BLaER1 treated with 17β-estradiol and CSF1 and Interleukin-3, amounts not matched to agents 10 nM and 100 nM (cell line): Measurements from ENCODE around the gene TTC9C.
A peak's percentile ranks its signal among the peaks of the same experiment; 100 is the strongest.
"Not testable (repeated sequence)": the region's sequence is repeated elsewhere in the genome, so short reads cannot be mapped to it uniquely, and the experiment has no call there.

Experiments used
- H3K27ac ChIP-seq, 11 experiments: shearing (Covaris generic); formaldehyde crosslinking; 2 replicates each; pipeline ENCODE4 v1.8.1; 2022
- H3K27me3 ChIP-seq, 11 experiments: shearing (Covaris generic); formaldehyde crosslinking; 2 replicates each; pipeline ENCODE4 v1.8.1; 2022
- H3K36me3 ChIP-seq, 11 experiments: shearing (Covaris generic); formaldehyde crosslinking; 2 replicates each; pipeline ENCODE4 v1.8.1; 2022
- H3K4me1 ChIP-seq, 10 experiments: shearing (Covaris generic); formaldehyde crosslinking; 2 replicates each; pipeline ENCODE4 v1.8.1; 2022
- H3K4me2 ChIP-seq, 11 experiments: shearing (Covaris generic); formaldehyde crosslinking; 2 replicates each; pipeline ENCODE4 v1.8.1; 2022
- H3K4me3 ChIP-seq, 10 experiments: shearing (Covaris generic); formaldehyde crosslinking; 2 replicates each; pipeline ENCODE4 v1.8.1; 2022
- H3K9ac ChIP-seq, 11 experiments: shearing (Covaris generic); formaldehyde crosslinking; 2 replicates each; pipeline ENCODE4 v1.8.1; 2022
- H3K9me3 ChIP-seq, 11 experiments: shearing (Covaris generic); formaldehyde crosslinking; replicated peaks in 1 of 11; 2 replicates each; pipeline ENCODE4 v1.8.1; 2022
- H4K20me1 ChIP-seq, 11 experiments: shearing (Covaris generic); formaldehyde crosslinking; 2 replicates each; pipeline ENCODE4 v1.8.1; 2022
- Cebpa-rat ChIP-seq, 11 experiments: shearing (Covaris generic); IDR thresholded peaks; 2 replicates each; pipeline ENCODE4 v1.8.1; 2022

TTC9C gene

GRCh38 chr11:62753736-62754603 lies 25.7 kb downstream of the TTC9C start, which contains the start of gene ZBTB3:
ZBTB3 (minus strand) TSS chr11:62754160; CDS start chr11:62753664, 496 bp downstream.
- Histone ChIP-seq H4K20me1 (peaks cover 0 to 21% (median 0%) of the 10 kb centered on the region in 11 experiments; a peak in 5 of 22 replicates), H3K4me1 (peaks cover 26 to 53% (median 36%) of the 10 kb centered on the region in 10 experiments), H3K9me3 (no peaks in the 10 kb centered on the region), H3K27me3 (no peaks in the 10 kb centered on the region), H3K27ac (peak within 1 kb of the TSS; percentile 78 to 97 (median 94); a peak in 21 of 22 replicates), H3K4me2 (peak within 1 kb of the TSS; percentile 76 to 97 (median 91)), H3K4me3 (peak within 1 kb of the TSS; percentile 55 to 80 (median 68)), H3K36me3 (peaks cover 6 to 37% (median 18%) of the 10 kb centered on the region in 11 experiments; a peak in 19 of 22 replicates), H3K9ac (peak within 1 kb of the TSS; percentile 85 to 96 (median 92))
- TF ChIP-seq Cebpa-rat (IDR thresholded peaks at IDR 0.05), result no peak

GRCh38 chr11:62755086-62755615 lies 26.9 kb downstream of the TTC9C start:
- peak overlapping the region in 8 of 11 experiments; percentile 85 to 96 (median 90); a peak in 11 of 22 replicates for H3K9ac ChIP-seq
- no peaks in the 10 kb centered on the region for H3K27me3 ChIP-seq
- TF ChIP-seq Cebpa-rat (IDR thresholded peaks at IDR 0.05), result no peak

DNA sequence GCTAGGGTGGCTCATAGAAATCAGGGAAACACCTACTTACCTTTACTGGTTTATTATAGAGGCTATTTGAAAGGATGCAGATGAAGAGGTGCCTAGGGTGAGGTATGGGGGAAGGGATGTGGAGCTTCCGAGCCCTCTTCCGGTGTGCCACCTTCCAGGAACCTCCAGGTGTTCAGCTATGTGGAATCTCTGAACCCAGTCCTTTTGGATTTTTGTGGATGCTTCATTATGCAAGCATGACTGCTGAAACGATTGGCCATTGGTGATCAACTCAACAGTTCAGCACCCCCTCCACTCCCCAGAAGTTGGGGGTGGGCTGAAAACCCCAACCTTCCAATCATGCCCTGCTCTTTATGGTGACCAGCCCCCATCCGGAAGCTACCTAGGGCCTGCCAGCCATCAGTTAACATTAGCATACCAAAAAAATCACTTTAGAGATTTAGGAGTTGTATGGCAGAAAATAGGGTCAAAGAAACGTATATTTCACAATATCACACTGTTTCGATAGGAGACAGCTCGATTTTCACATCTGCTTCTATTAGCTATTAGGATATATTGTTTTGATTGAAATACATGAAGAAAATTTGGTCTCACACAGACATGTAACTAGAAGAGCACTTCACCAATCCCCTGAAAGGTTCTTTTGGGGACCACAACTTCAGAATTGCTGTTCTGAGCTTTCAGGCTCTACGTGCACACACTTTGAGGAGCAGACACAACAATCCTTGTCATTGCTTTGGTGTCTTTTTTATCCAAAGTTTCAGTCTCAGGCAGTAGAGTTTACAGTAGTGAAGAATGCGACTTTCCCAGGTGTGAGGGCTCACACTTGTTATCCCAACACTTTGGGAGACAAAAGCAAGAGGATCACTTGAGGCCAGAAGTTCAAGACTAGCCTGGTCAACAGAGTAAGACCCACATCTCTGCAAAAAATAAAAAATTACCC lies 29.8 kb downstream of the TTC9C start:
- Histone ChIP-seq H4K20me1 (peaks cover 0 to 5% (median 0%) of the 10 kb centered on the region in 11 experiments; a peak in 3 of 22 replicates), H3K36me3 (peaks cover 0 to 8% (median 5%) of the 10 kb centered on the region in 11 experiments; a peak in 6 of 22 replicates), H3K4me2 (no peak overlapping the region), H3K27me3 (no peaks in the 10 kb centered on the region), H3K4me1 (peaks cover 24 to 38% (median 30%) of the 10 kb centered on the region in 10 experiments), H3K27ac (no peak overlapping the region), H3K9ac (no peak overlapping the region), H3K9me3 (no peaks in the 10 kb centered on the region), H3K4me3 (no peak overlapping the region)
- TF ChIP-seq Cebpa-rat (IDR thresholded peaks at IDR 0.05), result no peak; a peak in 1 of 22 replicates

More at GRCh38 chr11:62755086-62755615, 26.9 kb downstream of the TTC9C start:
- H3K27ac ChIP-seq, result peak overlapping the region in 4 of 11 experiments; percentile 88 to 97 (median 92); a peak in 5 of 22 replicates
- H3K4me3 ChIP-seq, result peak overlapping the region in 1 of 10 experiments; percentile 68; a peak in 5 of 20 replicates
- H4K20me1 ChIP-seq, result peaks cover 0 to 21% (median 0%) of the 10 kb centered on the region in 11 experiments; a peak in 4 of 22 replicates
- H3K4me1 ChIP-seq, result peaks cover 22 to 41% (median 30%) of the 10 kb centered on the region in 10 experiments
- no peaks in the 10 kb centered on the region for H3K9me3 ChIP-seq
- peak overlapping the region in 10 of 11 experiments; percentile 67 to 86 (median 76); a peak in 18 of 22 replicates for H3K4me2 ChIP-seq
- H3K36me3 ChIP-seq, result peaks cover 6 to 27% (median 16%) of the 10 kb centered on the region in 11 experiments; a peak in 18 of 22 replicates

- not testable (repeated sequence) for H3K9me3 ChIP-seq, H3K27me3 ChIP-seq, H4K20me1 ChIP-seq
- Histone ChIP-seq H3K4me2 (peak overlapping the region; percentile 49 to 88 (median 63)), H3K9ac (peak overlapping the region in 8 of 11 experiments; percentile 52 to 91 (median 73); a peak in 13 of 22 replicates), H3K4me3 (peak overlapping the region; percentile 22 to 92 (median 82); a peak in 18 of 20 replicates), H3K27ac (peak overlapping the region in 7 of 11 experiments; percentile 17 to 56 (median 38); a peak in 8 of 22 replicates), H3K36me3 (peaks cover 14 to 34% (median 24%) of the 10 kb centered on the region in 11 experiments), H3K4me1 (peaks cover 14 to 32% (median 25%) of the 10 kb centered on the region in 10 experiments)
Observed at GRCh38 chr11:62760867-62761227, 32.6 kb downstream of the TTC9C start.

DNA sequence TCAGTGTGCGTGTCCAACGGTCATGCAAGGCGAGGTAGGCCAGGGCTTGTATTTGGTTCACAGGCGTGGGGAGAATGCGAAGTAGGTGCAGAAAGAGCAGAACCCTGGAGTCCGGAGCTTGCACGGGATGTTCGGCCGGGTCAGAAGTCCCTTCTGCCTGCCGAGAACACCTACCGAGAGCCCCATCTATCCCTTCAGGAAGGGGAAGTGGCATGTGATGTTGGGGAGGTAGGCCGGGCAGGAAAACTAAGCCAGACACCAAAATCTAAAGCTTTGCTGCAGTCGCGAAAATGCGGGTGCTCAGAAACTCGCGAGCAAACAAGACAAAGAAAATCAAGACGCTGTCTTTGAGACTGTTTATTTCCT lies 42.5 kb downstream of the TTC9C start:
- Histone ChIP-seq H3K27me3 (no peaks in the 10 kb centered on the region), H3K4me1 (peaks cover 27 to 57% (median 45%) of the 10 kb centered on the region in 10 experiments)

DNA sequence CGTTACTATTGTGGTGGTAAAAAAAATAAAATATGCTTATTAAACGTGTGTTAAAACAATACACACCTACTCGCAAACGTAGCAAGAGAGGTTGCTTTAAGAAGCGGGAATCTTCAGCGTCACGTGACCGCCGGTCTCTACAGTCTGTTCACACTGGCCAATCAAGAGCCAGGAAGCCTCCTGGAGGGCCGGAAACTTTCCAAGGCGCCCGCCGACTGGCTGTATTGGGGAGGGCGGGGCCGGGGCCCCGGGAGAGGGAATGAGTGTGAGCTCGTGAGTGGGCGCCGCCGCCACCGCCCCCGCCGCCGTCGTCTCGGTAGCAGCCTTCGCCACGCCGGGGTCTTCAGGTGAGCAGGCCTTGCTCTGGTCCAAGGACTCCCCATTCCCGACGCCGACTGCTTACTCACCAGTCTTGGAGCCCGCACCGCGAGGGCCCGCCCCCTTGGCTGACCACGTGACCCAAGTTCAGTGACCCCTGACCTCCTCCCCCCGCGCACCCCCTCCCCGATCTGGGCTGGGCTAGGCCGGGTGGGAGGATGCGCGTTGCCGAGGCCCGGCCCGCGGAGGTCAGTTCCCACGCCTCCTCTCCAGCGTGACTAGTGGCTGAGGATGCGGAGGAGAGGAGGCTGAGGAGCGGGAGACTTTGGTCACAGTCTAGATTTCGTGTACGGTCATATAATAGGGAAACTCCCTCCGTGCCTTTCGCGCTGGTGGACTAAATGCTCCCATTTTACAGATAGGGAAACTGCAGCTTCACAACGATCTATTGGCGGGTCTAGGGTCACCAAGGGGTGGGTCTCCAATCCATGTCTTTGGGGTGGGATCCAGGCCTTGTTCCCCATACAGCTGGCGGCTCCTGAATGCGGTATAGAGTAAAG lies 43.1 kb downstream of the TTC9C start, which contains the start of gene TAF6L:
Gene TAF6L (plus strand): TSS at position 253 of the 878 bp plus-strand sequence. CDS start 4,388 bp downstream, outside the sequence.
- H3K4me3 ChIP-seq, result peak within 1 kb of the TSS; percentile 57 to 74 (median 68)
- no peaks in the 10 kb centered on the region for H4K20me1 ChIP-seq
- peak within 1 kb of the TSS; percentile 76 to 89 (median 86) for H3K9ac ChIP-seq
- no peaks in the 10 kb centered on the region for H3K9me3 ChIP-seq
- TF ChIP-seq Cebpa-rat (IDR thresholded peaks at IDR 0.05), result no peak
- peaks cover 27 to 61% (median 45%) of the 10 kb centered on the region in 10 experiments for H3K4me1 ChIP-seq
- peaks cover 26 to 55% (median 32%) of the 10 kb centered on the region in 11 experiments for H3K36me3 ChIP-seq
- peak within 1 kb of the TSS; percentile 64 to 92 (median 83); a peak in 21 of 22 replicates for H3K27ac ChIP-seq
- peak within 1 kb of the TSS; percentile 79 to 96 (median 93) for H3K4me2 ChIP-seq
- H3K27me3 ChIP-seq, result no peaks in the 10 kb centered on the region

More for the DNA sequence above, 42.5 kb downstream of the TTC9C start:
- Histone ChIP-seq H4K20me1 (no peaks in the 10 kb centered on the region), H3K36me3 (peaks cover 26 to 55% (median 32%) of the 10 kb centered on the region in 11 experiments), H3K9ac (peak overlapping the region; percentile 76 to 89 (median 86)), H3K9me3 (no peaks in the 10 kb centered on the region), H3K4me3 (peak overlapping the region; percentile 57 to 74 (median 68)), H3K4me2 (peak overlapping the region; percentile 79 to 96 (median 93)), H3K27ac (peak overlapping the region; percentile 22 to 92 (median 83); a peak in 21 of 22 replicates)
- no peak for TF ChIP-seq Cebpa-rat (IDR thresholded peaks at IDR 0.05)

GRCh38 chr11:62774407-62774806 lies 46.1 kb downstream of the TTC9C start:
- no peak for TF ChIP-seq Cebpa-rat (IDR thresholded peaks at IDR 0.05)
- Histone ChIP-seq H4K20me1 (peaks cover 0 to 4% (median 0%) of the 10 kb centered on the region in 11 experiments; a peak in 1 of 22 replicates), H3K9me3 (no peaks in the 10 kb centered on the region), H3K27me3 (no peaks in the 10 kb centered on the region), H3K4me2 (peak overlapping the region in 5 of 11 experiments; percentile 0 to 62 (median 28); a peak in 7 of 22 replicates), H3K27ac (peak overlapping the region in 4 of 11 experiments; percentile 39 to 68 (median 60); a peak in 7 of 22 replicates), H3K9ac (no peak overlapping the region), H3K4me3 (no peak overlapping the region), H3K4me1 (peaks cover 27 to 71% (median 55%) of the 10 kb centered on the region in 10 experiments), H3K36me3 (peaks cover 32 to 62% (median 41%) of the 10 kb centered on the region in 11 experiments)
